ENCODE measurements around the gene GALNT13.

DNA sequence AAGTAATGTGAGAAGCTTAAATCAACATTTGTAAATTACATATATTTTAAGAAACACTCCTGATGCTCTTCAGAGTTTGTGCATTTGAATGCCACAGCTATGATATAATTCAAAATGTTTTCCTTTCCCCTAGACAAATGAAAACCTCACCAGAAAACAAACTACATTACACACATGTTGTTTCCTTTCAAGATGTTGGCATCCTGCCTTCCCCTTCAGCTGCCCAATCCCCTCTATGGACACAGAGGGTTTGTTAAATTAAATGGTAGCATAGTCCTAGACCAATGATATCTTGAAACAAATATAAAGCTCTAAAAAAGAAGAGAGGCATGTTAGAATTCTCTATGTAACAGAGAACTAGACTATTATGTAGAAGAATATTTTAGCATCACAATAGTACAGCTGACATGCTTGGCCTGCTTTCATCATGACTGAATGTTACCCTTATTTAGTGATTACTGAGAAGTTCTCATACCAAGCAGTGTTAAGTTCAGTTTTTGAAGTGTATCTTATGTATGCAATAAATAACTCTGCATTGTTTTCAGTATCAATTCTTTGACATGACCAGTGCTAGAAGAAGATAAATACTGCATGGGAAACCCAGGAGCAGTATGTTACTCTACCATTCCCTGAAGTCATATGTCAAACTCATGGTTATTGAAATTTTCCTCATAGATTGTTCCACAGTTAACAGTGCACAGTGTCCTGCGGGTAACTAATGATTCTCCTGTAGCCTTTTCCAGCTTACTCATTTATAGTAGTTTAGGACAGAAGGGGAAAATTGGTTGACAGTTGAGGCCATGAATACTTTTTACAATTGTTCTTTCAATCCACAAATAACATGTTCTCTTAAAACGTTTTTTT lies 510.4 kb downstream of the GALNT13 start:
- TF ChIP-seq, protein P1, sequence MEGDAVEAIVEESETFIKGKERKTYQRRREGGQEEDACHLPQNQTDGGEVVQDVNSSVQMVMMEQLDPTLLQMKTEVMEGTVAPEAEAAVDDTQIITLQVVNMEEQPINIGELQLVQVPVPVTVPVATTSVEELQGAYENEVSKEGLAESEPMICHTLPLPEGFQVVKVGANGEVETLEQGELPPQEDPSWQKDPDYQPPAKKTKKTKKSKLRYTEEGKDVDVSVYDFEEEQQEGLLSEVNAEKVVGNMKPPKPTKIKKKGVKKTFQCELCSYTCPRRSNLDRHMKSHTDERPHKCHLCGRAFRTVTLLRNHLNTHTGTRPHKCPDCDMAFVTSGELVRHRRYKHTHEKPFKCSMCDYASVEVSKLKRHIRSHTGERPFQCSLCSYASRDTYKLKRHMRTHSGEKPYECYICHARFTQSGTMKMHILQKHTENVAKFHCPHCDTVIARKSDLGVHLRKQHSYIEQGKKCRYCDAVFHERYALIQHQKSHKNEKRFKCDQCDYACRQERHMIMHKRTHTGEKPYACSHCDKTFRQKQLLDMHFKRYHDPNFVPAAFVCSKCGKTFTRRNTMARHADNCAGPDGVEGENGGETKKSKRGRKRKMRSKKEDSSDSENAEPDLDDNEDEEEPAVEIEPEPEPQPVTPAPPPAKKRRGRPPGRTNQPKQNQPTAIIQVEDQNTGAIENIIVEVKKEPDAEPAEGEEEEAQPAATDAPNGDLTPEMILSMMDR (IDR thresholded peaks at IDR 0.05; ENCODE audit: insufficient read depth, low read length, poor library complexity, severe bottlenecking), result no peak
- TF ChIP-seq EZH2phosphoT487 (conservative IDR thresholded peaks at IDR 0.05; ENCODE audit: low read length), result no peak

Data from SU-DHL-6 (cell line).